ENCODE results near the gene PPP1R12A.

Gene PPP1R12A

GRCh38 chr12:79841248-79841877 lies 93.5 kb downstream of the PPP1R12A start:
- H3K27ac ChIP-seq (ENCODE audit: low read length): no peak overlapping the region
- H3K36me3 ChIP-seq (ENCODE audit: control insufficient read depth in 1 of 2, insufficient read depth in 2 of 2, low read length in 2 of 2): peaks cover 11 to 13% of the 10 kb centered on the region in 2 donors
- no peak overlapping the region for H3K4me3 ChIP-seq (ENCODE audit: low read depth in 1 of 2, low read length in 2 of 2)
- no peaks in the 10 kb centered on the region for H3K27me3 ChIP-seq (ENCODE audit: low read depth, low read length)
- H3K9me3 ChIP-seq (ENCODE audit: control insufficient read depth in 1 of 2, low read length in 2 of 2): no peaks in the 10 kb centered on the region
- peaks cover 0 to 21% of the 10 kb centered on the region in 2 donors for H3K4me1 ChIP-seq (ENCODE audit: control insufficient read depth in 1 of 2, insufficient read depth in 2 of 2, low read length in 2 of 2)

- no peaks in the 10 kb centered on the region for H3K27me3 ChIP-seq (ENCODE audit: low read depth, low read length)
- H3K4me3 ChIP-seq (ENCODE audit: low read depth in 1 of 2, low read length in 2 of 2): no peak overlapping the region
- peaks cover 0 to 28% of the 10 kb centered on the region in 2 donors for H3K4me1 ChIP-seq (ENCODE audit: control insufficient read depth in 1 of 2, insufficient read depth in 2 of 2, low read length in 2 of 2)
- no peaks in the 10 kb centered on the region for H3K9me3 ChIP-seq (ENCODE audit: control insufficient read depth in 1 of 2, low read length in 2 of 2)
- H3K36me3 ChIP-seq (ENCODE audit: control insufficient read depth in 1 of 2, insufficient read depth in 2 of 2, low read length in 2 of 2): no peaks in the 10 kb centered on the region
- no peak overlapping the region for H3K27ac ChIP-seq (ENCODE audit: low read length)
Observed at GRCh38 chr12:79838359-79838758, 96.5 kb downstream of the PPP1R12A start.

GRCh38 chr12:79837575-79837974 lies 97.3 kb downstream of the PPP1R12A start:
- no peak overlapping the region for H3K4me3 ChIP-seq (ENCODE audit: low read depth in 1 of 2, low read length in 2 of 2)
- peaks cover 0 to 33% of the 10 kb centered on the region in 2 donors for H3K4me1 ChIP-seq (ENCODE audit: control insufficient read depth in 1 of 2, insufficient read depth in 2 of 2, low read length in 2 of 2)
- no peaks in the 10 kb centered on the region for H3K27me3 ChIP-seq (ENCODE audit: low read depth, low read length)
- no peaks in the 10 kb centered on the region for H3K9me3 ChIP-seq (ENCODE audit: control insufficient read depth in 1 of 2, low read length in 2 of 2)
- no peaks in the 10 kb centered on the region for H3K36me3 ChIP-seq (ENCODE audit: control insufficient read depth in 1 of 2, insufficient read depth in 2 of 2, low read length in 2 of 2)
- H3K27ac ChIP-seq (ENCODE audit: low read length): no peak overlapping the region

- no peak overlapping the region for H3K27ac ChIP-seq (ENCODE audit: low read length)
- no peak overlapping the region for H3K4me3 ChIP-seq (ENCODE audit: low read depth in 1 of 2, low read length in 2 of 2)
- H3K9me3 ChIP-seq (ENCODE audit: control insufficient read depth in 1 of 2, low read length in 2 of 2): no peaks in the 10 kb centered on the region
- H3K36me3 ChIP-seq (ENCODE audit: control insufficient read depth in 1 of 2, insufficient read depth in 2 of 2, low read length in 2 of 2): no peaks in the 10 kb centered on the region
- H3K4me1 ChIP-seq (ENCODE audit: control insufficient read depth in 1 of 2, insufficient read depth in 2 of 2, low read length in 2 of 2): peaks cover 0 to 26% of the 10 kb centered on the region in 2 donors
- no peaks in the 10 kb centered on the region for H3K27me3 ChIP-seq (ENCODE audit: low read depth, low read length)
Observed at GRCh38 chr12:79835377-79835843, 99.5 kb downstream of the PPP1R12A start.

- Histone ChIP-seq H3K36me3 (ENCODE audit: control insufficient read depth in 1 of 2, insufficient read depth in 2 of 2, low read length in 2 of 2) (no peaks in the 10 kb centered on the region), H3K4me1 (ENCODE audit: control insufficient read depth in 1 of 2, insufficient read depth in 2 of 2, low read length in 2 of 2) (peaks cover 0 to 29% of the 10 kb centered on the region in 2 donors), H3K9me3 (ENCODE audit: control insufficient read depth in 1 of 2, low read length in 2 of 2) (no peaks in the 10 kb centered on the region), H3K27me3 (ENCODE audit: low read depth, low read length) (no peaks in the 10 kb centered on the region), H3K4me3 (ENCODE audit: low read depth in 1 of 2, low read length in 2 of 2) (no peak overlapping the region), H3K27ac (ENCODE audit: low read length) (no peak overlapping the region)
Observed at GRCh38 chr12:79834712-79835376, 100.1 kb downstream of the PPP1R12A start.

GRCh38 chr12:79830440-79830839 lies 104.5 kb downstream of the PPP1R12A start:
- H3K27ac ChIP-seq (ENCODE audit: low read length): no peak overlapping the region
- H3K4me3 ChIP-seq (ENCODE audit: low read depth in 1 of 2, low read length in 2 of 2): no peak overlapping the region
- H3K9me3 ChIP-seq (ENCODE audit: control insufficient read depth in 1 of 2, low read length in 2 of 2): no peaks in the 10 kb centered on the region
- no peaks in the 10 kb centered on the region for H3K27me3 ChIP-seq (ENCODE audit: low read depth, low read length)
- H3K36me3 ChIP-seq (ENCODE audit: control insufficient read depth in 1 of 2, insufficient read depth in 2 of 2, low read length in 2 of 2): peaks cover 0 to 6% of the 10 kb centered on the region in 2 donors
- peaks cover 0 to 25% of the 10 kb centered on the region in 2 donors for H3K4me1 ChIP-seq (ENCODE audit: control insufficient read depth in 1 of 2, insufficient read depth in 2 of 2, low read length in 2 of 2)

- Histone ChIP-seq H3K27ac (ENCODE audit: low read length) (no peak overlapping the region), H3K36me3 (ENCODE audit: control insufficient read depth in 1 of 2, insufficient read depth in 2 of 2, low read length in 2 of 2) (peaks cover 0 to 6% of the 10 kb centered on the region in 2 donors)
Observed at GRCh38 chr12:79828924-79829323, 106.0 kb downstream of the PPP1R12A start.

GRCh38 chr12:79827484-79827883 lies 107.4 kb downstream of the PPP1R12A start:
- peaks cover 6 to 25% of the 10 kb centered on the region in 2 donors for H3K4me1 ChIP-seq (ENCODE audit: control insufficient read depth in 1 of 2, insufficient read depth in 2 of 2, low read length in 2 of 2)
- H3K9me3 ChIP-seq (ENCODE audit: control insufficient read depth in 1 of 2, low read length in 2 of 2): no peaks in the 10 kb centered on the region
- H3K4me3 ChIP-seq (ENCODE audit: low read depth in 1 of 2, low read length in 2 of 2): no peak overlapping the region
- no peaks in the 10 kb centered on the region for H3K27me3 ChIP-seq (ENCODE audit: low read depth, low read length)
- H3K36me3 ChIP-seq (ENCODE audit: control insufficient read depth in 1 of 2, insufficient read depth in 2 of 2, low read length in 2 of 2): peaks cover 0 to 6% of the 10 kb centered on the region in 2 donors
- no peak overlapping the region for H3K27ac ChIP-seq (ENCODE audit: low read length)

More at GRCh38 chr12:79828924-79829323, 106.0 kb downstream of the PPP1R12A start:
- Histone ChIP-seq H3K4me3 (ENCODE audit: low read depth in 1 of 2, low read length in 2 of 2) (no peak overlapping the region), H3K9me3 (ENCODE audit: control insufficient read depth in 1 of 2, low read length in 2 of 2) (no peaks in the 10 kb centered on the region), H3K4me1 (ENCODE audit: control insufficient read depth in 1 of 2, insufficient read depth in 2 of 2, low read length in 2 of 2) (peaks cover 6 to 31% of the 10 kb centered on the region in 2 donors), H3K27me3 (ENCODE audit: low read depth, low read length) (no peaks in the 10 kb centered on the region)

- Histone ChIP-seq H3K9me3 (ENCODE audit: control insufficient read depth in 1 of 2, low read length in 2 of 2) (no peaks in the 10 kb centered on the region), H3K36me3 (ENCODE audit: control insufficient read depth in 1 of 2, insufficient read depth in 2 of 2, low read length in 2 of 2) (peaks cover 3 to 6% of the 10 kb centered on the region in 2 donors), H3K4me3 (ENCODE audit: low read depth in 1 of 2, low read length in 2 of 2) (no peak overlapping the region), H3K27me3 (ENCODE audit: low read depth, low read length) (no peaks in the 10 kb centered on the region), H3K4me1 (ENCODE audit: control insufficient read depth in 1 of 2, insufficient read depth in 2 of 2, low read length in 2 of 2) (peaks cover 6 to 25% of the 10 kb centered on the region in 2 donors), H3K27ac (ENCODE audit: low read length) (no peak overlapping the region)
Observed at GRCh38 chr12:79826267-79827128, 108.4 kb downstream of the PPP1R12A start.

GRCh38 chr12:79822475-79822874 lies 112.4 kb downstream of the PPP1R12A start:
- peaks cover 6 to 17% of the 10 kb centered on the region in 2 donors for H3K4me1 ChIP-seq (ENCODE audit: control insufficient read depth in 1 of 2, insufficient read depth in 2 of 2, low read length in 2 of 2)
- peaks cover 8 to 20% of the 10 kb centered on the region in 2 donors for H3K36me3 ChIP-seq (ENCODE audit: control insufficient read depth in 1 of 2, insufficient read depth in 2 of 2, low read length in 2 of 2)
- H3K9me3 ChIP-seq (ENCODE audit: control insufficient read depth in 1 of 2, low read length in 2 of 2): no peaks in the 10 kb centered on the region
- no peak overlapping the region for H3K27ac ChIP-seq (ENCODE audit: low read length)
- H3K27me3 ChIP-seq (ENCODE audit: low read depth, low read length): no peaks in the 10 kb centered on the region
- no peak overlapping the region for H3K4me3 ChIP-seq (ENCODE audit: low read depth in 1 of 2, low read length in 2 of 2)

- no peaks in the 10 kb centered on the region for H3K9me3 ChIP-seq (ENCODE audit: control insufficient read depth in 1 of 2, low read length in 2 of 2)
- H3K27ac ChIP-seq (ENCODE audit: low read length): no peak overlapping the region
- H3K4me3 ChIP-seq (ENCODE audit: low read depth in 1 of 2, low read length in 2 of 2): no peak overlapping the region
- H3K27me3 ChIP-seq (ENCODE audit: low read depth, low read length): no peaks in the 10 kb centered on the region
- H3K4me1 ChIP-seq (ENCODE audit: control insufficient read depth in 1 of 2, insufficient read depth in 2 of 2, low read length in 2 of 2): peaks cover 0 to 3% of the 10 kb centered on the region in 2 donors
- H3K36me3 ChIP-seq (ENCODE audit: control insufficient read depth in 1 of 2, insufficient read depth in 2 of 2, low read length in 2 of 2): peaks cover 12 to 18% of the 10 kb centered on the region in 2 donors
Observed at GRCh38 chr12:79818856-79819255, 116.0 kb downstream of the PPP1R12A start.

Measured in muscle layer of duodenum (tissue), 2 donors.